Hepatocyte (in vitro differentiated cells): ENCODE results near the gene VAC14.

Experiments used
- CTCF ChIP-seq: fragments of 200-600 bp; sonication (generic); IDR thresholded peaks from 2 replicates; pipeline ENCODE4 v1.5.1; 2016; ENCODE audit warnings: antibody characterized with exemption, mild to moderate bottlenecking; ENCODE audit not compliant: poor library complexity
- EZH2phosphoT487 ChIP-seq: fragments of 200-600 bp; sonication (generic); IDR thresholded peaks from one replicate; pipeline ENCODE4 v1.6.1; 2018; ENCODE audit warnings: antibody characterized with exemption, mild to moderate bottlenecking, low read depth, moderate library complexity; ENCODE audit not compliant: unreplicated experiment, severe bottlenecking

GRCh38 chr16:70717065-70717464 is 83.9 kb downstream of the VAC14 start:
- TF ChIP-seq EZH2phosphoT487 (no peak), CTCF (no peak)
